Raji (cell line): ENCODE measurements around the gene UBTD2.
A peak's percentile ranks its signal among the peaks of the same experiment; 100 is the strongest.

Experiments used
- POLR2A ChIP-seq: IDR thresholded peaks from 2 replicates; pipeline ENCODE4 v1.6.1; 2011; ENCODE audit warnings: low read depth, low read length, control low read depth; ENCODE audit not compliant: insufficient read depth

Gene UBTD2

GRCh38 chr5:172302047-172302710 is 18.6 kb upstream of the UBTD2 start:
- TF ChIP-seq POLR2A: no peak

- no peak for TF ChIP-seq POLR2A
These were observed 16.4 kb upstream of the UBTD2 start for GRCh38 chr5:172299916-172300439.

GRCh38 chr5:172294831-172295230 is 11.3 kb upstream of the UBTD2 start:
- no peak for TF ChIP-seq POLR2A

- no peak for TF ChIP-seq POLR2A
These were observed 10.3 kb upstream of the UBTD2 start for GRCh38 chr5:172293745-172294342.

GRCh38 chr5:172293054-172293744 is 9.6 kb upstream of the UBTD2 start:
- no peak for TF ChIP-seq POLR2A

- no peak for TF ChIP-seq POLR2A
These were observed 4.9 kb upstream of the UBTD2 start for GRCh38 chr5:172288465-172288864.

- no peak for TF ChIP-seq POLR2A
These were observed 1.9 kb upstream of the UBTD2 start for GRCh38 chr5:172285226-172286143.

GRCh38 chr5:172284611-172284980 is 1.0 kb upstream of the UBTD2 start:
- no peak; the same call in 1 of the 2 replicates for TF ChIP-seq POLR2A

- TF ChIP-seq POLR2A: peak; percentile 59
These were observed 472 bp upstream of the UBTD2 start for GRCh38 chr5:172283862-172284610.

GRCh38 chr5:172282272-172283019 is 1.1 kb downstream of the UBTD2 start:
- TF ChIP-seq POLR2A: no peak

GRCh38 chr5:172281346-172281745 is 2.2 kb downstream of the UBTD2 start:
- no peak for TF ChIP-seq POLR2A

GRCh38 chr5:172280929-172281328 is 2.6 kb downstream of the UBTD2 start:
- TF ChIP-seq POLR2A: no peak

GRCh38 chr5:172280317-172280716 is 3.2 kb downstream of the UBTD2 start:
- no peak for TF ChIP-seq POLR2A

- TF ChIP-seq POLR2A: no peak
These were observed 5.2 kb downstream of the UBTD2 start for GRCh38 chr5:172278356-172278755.
